Stimulated activated CD4-positive, alpha-beta T cell treated with anti-CD3 and anti-CD28 coated beads, Interleukin-2, amount 100 ng/mL, for 24 hours (primary cell): ENCODE results near the gene NSMCE1.

Source experiments
- DNase-seq, 2 donors: peaks; one replicate each; pipeline ENCODE4 v3.0.0-alpha.2; 2020

Gene NSMCE1

GRCh38 chr16:27268376-27269299 is at the start of gene NSMCE1:
Gene NSMCE1 (minus strand): TSS chr16:27268772. CDS start chr16:27257570, 11,202 bp downstream.
- peak; percentile 98 to 99 for DNase-seq

- DNase-seq = peak; percentile 54 to 56
These were observed 49.3 kb upstream of the NSMCE1 start for GRCh38 chr16:27317738-27318391.

GRCh38 chr16:27317320-27317719 is 48.7 kb upstream of the NSMCE1 start:
- DNase-seq = no peak

GRCh38 chr16:27316038-27316680 is 47.6 kb upstream of the NSMCE1 start:
- DNase-seq = no peak

GRCh38 chr16:27315333-27316037 is 46.9 kb upstream of the NSMCE1 start:
- DNase-seq = peak; percentile 63 to 64

GRCh38 chr16:27314986-27315332 is 46.4 kb upstream of the NSMCE1 start:
- DNase-seq = no peak

GRCh38 chr16:27314161-27314723 is 45.7 kb upstream of the NSMCE1 start:
- peak; percentile 58 to 74 for DNase-seq

- peak; percentile 71 to 84 for DNase-seq
These were observed 45.0 kb upstream of the NSMCE1 start, which contains the start of gene IL4R for GRCh38 chr16:27313422-27314160. Gene IL4R (plus strand): TSS chr16:27313974. CDS start chr16:27340204, 26,230 bp downstream.

GRCh38 chr16:27312580-27313421 is 44.2 kb upstream of the NSMCE1 start:
- DNase-seq = no peak

- no peak for DNase-seq
These were observed 43.3 kb upstream of the NSMCE1 start for GRCh38 chr16:27311897-27312303.

- no peak for DNase-seq
These were observed 42.9 kb upstream of the NSMCE1 start for GRCh38 chr16:27311448-27311830.

GRCh38 chr16:27310576-27311447 is 42.2 kb upstream of the NSMCE1 start:
- DNase-seq = no peak

- DNase-seq = no peak
These were observed 40.2 kb upstream of the NSMCE1 start for GRCh38 chr16:27308792-27309191.

GRCh38 chr16:27305839-27306442 is 37.4 kb upstream of the NSMCE1 start:
- DNase-seq = no peak

GRCh38 chr16:27304881-27305745 is 36.5 kb upstream of the NSMCE1 start:
- DNase-seq = no peak

- no peak for DNase-seq
These were observed 35.5 kb upstream of the NSMCE1 start for GRCh38 chr16:27304102-27304501.

GRCh38 chr16:27303256-27304100 is 34.9 kb upstream of the NSMCE1 start:
- peak in 1 of 2 donors; percentile 4 for DNase-seq
